Skeletal muscle cell (primary cell): ENCODE data around the gene TXNDC11.

ENCODE experiments used
- DNase-seq: peaks from one replicate; pipeline ENCODE4 v3.0.0-alpha.2; 2010; ENCODE audit warnings: low read depth
- H3K4me3 ChIP-seq: 2 replicates; pipeline ENCODE4 v1.5.1; 2011; ENCODE audit warnings: low read depth, mild to moderate bottlenecking, control low read depth, low read length, moderate library complexity

Gene TXNDC11

GRCh38 chr16:11667824-11668622, 74.6 kb downstream of the TXNDC11 start, which contains the start of gene SNN:
TSS of gene SNN (plus strand) at chr16:11668455. CDS start at chr16:11676060, 7,605 bp downstream.
- peak; percentile 42 for DNase-seq
- peak within 1 kb of the TSS; percentile 78 for H3K4me3 ChIP-seq

GRCh38 chr16:11667221-11667823, 75.3 kb downstream of the TXNDC11 start:
- no peak for DNase-seq
- H3K4me3 ChIP-seq, result no peak overlapping the region

- DNase-seq, result no peak
- no peak overlapping the region for H3K4me3 ChIP-seq
Observed at GRCh38 chr16:11666103-11667055, 76.3 kb downstream of the TXNDC11 start.

- DNase-seq, result no peak
- no peak overlapping the region for H3K4me3 ChIP-seq
Observed at GRCh38 chr16:11665071-11665491, 77.6 kb downstream of the TXNDC11 start.

GRCh38 chr16:11662582-11662981, 80.1 kb downstream of the TXNDC11 start:
- no peak overlapping the region for H3K4me3 ChIP-seq
- DNase-seq, result no peak

GRCh38 chr16:11660565-11660964, 82.1 kb downstream of the TXNDC11 start:
- H3K4me3 ChIP-seq, result no peak overlapping the region
- DNase-seq, result no peak

GRCh38 chr16:11658896-11659708, 83.6 kb downstream of the TXNDC11 start:
- H3K4me3 ChIP-seq, result no peak overlapping the region
- no peak for DNase-seq

- DNase-seq, result no peak
- H3K4me3 ChIP-seq, result no peak overlapping the region
Observed at GRCh38 chr16:11657556-11657955, 85.1 kb downstream of the TXNDC11 start.

- H3K4me3 ChIP-seq, result no peak overlapping the region
- no peak for DNase-seq
Observed at GRCh38 chr16:11655655-11656054, 87.0 kb downstream of the TXNDC11 start.

GRCh38 chr16:11651796-11652195, 90.9 kb downstream of the TXNDC11 start:
- H3K4me3 ChIP-seq, result no peak overlapping the region
- DNase-seq, result no peak

- no peak overlapping the region for H3K4me3 ChIP-seq
- no peak for DNase-seq
Observed at GRCh38 chr16:11650641-11651591, 91.7 kb downstream of the TXNDC11 start.

GRCh38 chr16:11649276-11649675, 93.4 kb downstream of the TXNDC11 start:
- no peak for DNase-seq
- no peak overlapping the region for H3K4me3 ChIP-seq

- H3K4me3 ChIP-seq, result no peak overlapping the region
- DNase-seq, result no peak
Observed at GRCh38 chr16:11642765-11643116, 99.9 kb downstream of the TXNDC11 start.

GRCh38 chr16:11640987-11641817, 101.5 kb downstream of the TXNDC11 start:
- H3K4me3 ChIP-seq, result no peak overlapping the region
- DNase-seq, result peak; percentile 39

GRCh38 chr16:11639925-11640899, 102.4 kb downstream of the TXNDC11 start:
- peak; percentile 98 for DNase-seq
- no peak overlapping the region for H3K4me3 ChIP-seq

- H3K4me3 ChIP-seq, result no peak overlapping the region
- DNase-seq, result no peak
Observed at GRCh38 chr16:11639008-11639562, 103.6 kb downstream of the TXNDC11 start.
